ENCODE measurements around the gene KLHL6. TPM values are rescaled to one million over a fixed set of nuclear protein-coding genes. Genes with fewer than 3 reads are reported as not detected.
"Not testable (repeated sequence)": the region's sequence is repeated elsewhere in the genome, so short reads cannot be mapped to it uniquely, and the experiment has no call there.

KLHL6 gene
- total RNA-seq, 2 donors from 2014 or later, result 0.33 to 0.40 TPM

DNA sequence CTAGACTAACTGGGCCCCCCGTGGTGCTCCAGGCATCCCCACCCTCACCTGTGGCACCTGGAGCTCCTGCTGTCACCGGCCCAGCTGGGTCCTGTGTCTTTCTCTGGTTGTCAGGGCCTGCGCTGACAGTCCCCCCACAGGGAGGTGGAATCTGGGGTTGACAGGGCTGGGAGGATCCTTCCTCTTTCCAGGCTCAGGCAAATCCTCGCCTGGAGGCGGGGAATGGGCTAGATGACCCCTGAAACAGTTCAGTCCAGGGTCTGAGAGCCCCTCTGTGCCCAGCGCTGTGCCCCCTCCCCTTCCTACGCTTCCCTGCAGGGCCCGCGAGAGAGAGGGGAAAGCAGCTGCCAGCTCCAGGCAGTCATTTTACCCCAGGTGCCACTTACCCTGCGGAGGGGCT is 77.0 kb downstream of the KLHL6 start:
- no peaks in the 10 kb centered on the region for H3K36me3 ChIP-seq (ENCODE audit: control insufficient read depth, insufficient read depth, low read length)
- no peak overlapping the region for H3K9ac ChIP-seq (ENCODE audit: extremely low read depth, low read length, poor library complexity, severe bottlenecking)
- no peaks in the 10 kb centered on the region for H3K27me3 ChIP-seq (ENCODE audit: control insufficient read depth, insufficient read depth, low read length, poor library complexity, severe bottlenecking)
- Mint-ChIP-seq H3K4me1 (peaks cover 15% of the 10 kb centered on the region), H3K9me3 (no peaks in the 10 kb centered on the region), H3K36me3 (ENCODE audit: low read depth) (no peaks in the 10 kb centered on the region), H3K27me3 (ENCODE audit: insufficient read depth) (no peaks in the 10 kb centered on the region), H3K4me3 (no peak overlapping the region), H3K27ac (no peak overlapping the region)
- H3K4me1 ChIP-seq (ENCODE audit: control insufficient read depth, insufficient read depth, low read length), result peaks cover 9% of the 10 kb centered on the region
- no peak overlapping the region for H3K27ac ChIP-seq (ENCODE audit: low read depth, low read length)
- 91 to 100% methylated on average over 2 to 10 of the region's 10 CpGs for WGBS, 2 experiments (ENCODE audit: insufficient coverage in 1 of 2, insufficient read length in 1 of 2)
- TF ChIP-seq, protein P1, sequence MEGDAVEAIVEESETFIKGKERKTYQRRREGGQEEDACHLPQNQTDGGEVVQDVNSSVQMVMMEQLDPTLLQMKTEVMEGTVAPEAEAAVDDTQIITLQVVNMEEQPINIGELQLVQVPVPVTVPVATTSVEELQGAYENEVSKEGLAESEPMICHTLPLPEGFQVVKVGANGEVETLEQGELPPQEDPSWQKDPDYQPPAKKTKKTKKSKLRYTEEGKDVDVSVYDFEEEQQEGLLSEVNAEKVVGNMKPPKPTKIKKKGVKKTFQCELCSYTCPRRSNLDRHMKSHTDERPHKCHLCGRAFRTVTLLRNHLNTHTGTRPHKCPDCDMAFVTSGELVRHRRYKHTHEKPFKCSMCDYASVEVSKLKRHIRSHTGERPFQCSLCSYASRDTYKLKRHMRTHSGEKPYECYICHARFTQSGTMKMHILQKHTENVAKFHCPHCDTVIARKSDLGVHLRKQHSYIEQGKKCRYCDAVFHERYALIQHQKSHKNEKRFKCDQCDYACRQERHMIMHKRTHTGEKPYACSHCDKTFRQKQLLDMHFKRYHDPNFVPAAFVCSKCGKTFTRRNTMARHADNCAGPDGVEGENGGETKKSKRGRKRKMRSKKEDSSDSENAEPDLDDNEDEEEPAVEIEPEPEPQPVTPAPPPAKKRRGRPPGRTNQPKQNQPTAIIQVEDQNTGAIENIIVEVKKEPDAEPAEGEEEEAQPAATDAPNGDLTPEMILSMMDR (conservative IDR thresholded peaks at IDR 0.05), result no peak
- H3K4me3 ChIP-seq (ENCODE audit: low read length), result no peak overlapping the region
- no peaks in the 10 kb centered on the region for H3K9me3 ChIP-seq (ENCODE audit: control insufficient read depth, low read length)
- peak; percentile 44 for DNase-seq

DNA sequence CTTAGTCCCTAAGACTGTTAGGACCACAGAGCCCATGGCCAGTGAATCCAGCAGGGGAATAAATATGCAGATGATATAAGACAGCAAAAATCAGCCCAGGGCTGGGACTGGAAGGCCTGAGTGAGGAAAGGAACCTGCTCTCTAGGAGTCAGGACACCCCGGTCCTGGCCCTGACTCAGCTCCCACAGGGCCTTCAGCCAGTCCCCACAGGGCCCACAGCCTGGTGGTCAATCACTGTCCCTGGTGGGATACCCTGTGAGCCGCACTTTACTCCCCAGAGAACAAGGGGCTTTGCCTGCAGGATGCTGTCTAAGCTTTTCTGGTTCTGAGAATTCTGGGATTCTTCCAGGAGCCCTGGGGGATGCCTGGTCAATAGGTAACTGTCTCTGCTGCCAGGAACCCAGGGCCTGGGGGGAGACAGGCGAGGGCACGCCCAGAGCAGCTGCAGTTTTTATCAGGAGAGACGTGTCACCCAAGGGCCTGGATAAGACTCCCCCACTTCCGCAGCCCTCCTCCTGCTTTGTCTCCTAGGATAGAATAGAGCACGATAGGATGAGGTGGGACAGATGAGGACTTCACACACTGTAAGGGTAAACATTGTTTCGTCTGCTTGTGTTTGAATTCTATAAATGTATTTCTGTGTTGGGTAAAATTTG is 77.6 kb downstream of the KLHL6 start:
- WGBS, 2 experiments (ENCODE audit: insufficient coverage in 1 of 2, insufficient read length in 1 of 2), result 71 to 79% methylated on average over 4 to 8 of the region's 8 CpGs
- H3K27ac Mint-ChIP-seq, result peak overlapping the region; percentile 52
- peak; percentile 43 for DNase-seq
- H3K4me3 Mint-ChIP-seq, result no peak overlapping the region
- Histone ChIP-seq H3K4me1 (ENCODE audit: control insufficient read depth, insufficient read depth, low read length) (peaks cover 9% of the 10 kb centered on the region), H3K27me3 (ENCODE audit: control insufficient read depth, insufficient read depth, low read length, poor library complexity, severe bottlenecking) (no peaks in the 10 kb centered on the region), H3K9me3 (ENCODE audit: control insufficient read depth, low read length) (no peaks in the 10 kb centered on the region), H3K27ac (ENCODE audit: low read depth, low read length) (no peak overlapping the region), H3K36me3 (ENCODE audit: control insufficient read depth, insufficient read depth, low read length) (no peaks in the 10 kb centered on the region), H3K9ac (ENCODE audit: extremely low read depth, low read length, poor library complexity, severe bottlenecking) (no peak overlapping the region), H3K4me3 (ENCODE audit: low read length) (no peak overlapping the region)
- H3K27me3 Mint-ChIP-seq (ENCODE audit: insufficient read depth), result no peaks in the 10 kb centered on the region
- no peaks in the 10 kb centered on the region for H3K36me3 Mint-ChIP-seq (ENCODE audit: low read depth)
- peaks cover 15% of the 10 kb centered on the region for H3K4me1 Mint-ChIP-seq
- TF ChIP-seq, protein P1 (conservative IDR thresholded peaks at IDR 0.05), result no peak
- H3K9me3 Mint-ChIP-seq, result no peaks in the 10 kb centered on the region

DNA sequence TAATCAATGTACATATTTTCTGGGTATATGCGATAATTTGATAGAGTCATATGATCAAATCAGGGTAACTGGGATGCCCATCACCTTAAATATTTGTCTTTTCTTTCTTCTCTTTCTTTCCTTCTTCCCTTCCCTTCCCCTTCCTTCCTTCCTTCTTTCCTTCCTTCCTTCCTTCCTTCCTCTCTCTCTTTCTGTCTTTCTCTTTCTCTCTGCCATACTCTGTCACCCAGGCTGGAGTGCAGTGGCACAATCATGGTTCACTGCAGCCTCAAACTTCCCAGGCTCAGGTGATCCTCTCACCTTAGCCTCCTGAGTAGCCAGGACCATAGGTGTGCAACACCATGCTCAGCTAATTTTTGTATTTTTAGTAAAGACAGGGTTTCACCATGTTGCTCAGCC is 79.7 kb downstream of the KLHL6 start:
- H3K27ac ChIP-seq (ENCODE audit: low read depth, low read length); H3K4me1 ChIP-seq (ENCODE audit: control insufficient read depth, insufficient read depth, low read length); H3K36me3 Mint-ChIP-seq (ENCODE audit: low read depth); H3K9ac ChIP-seq (ENCODE audit: extremely low read depth, low read length, poor library complexity, severe bottlenecking); H3K9me3 Mint-ChIP-seq; H3K4me3 ChIP-seq (ENCODE audit: low read length); H3K9me3 ChIP-seq (ENCODE audit: control insufficient read depth, low read length); H3K36me3 ChIP-seq (ENCODE audit: control insufficient read depth, insufficient read depth, low read length); H3K27me3 ChIP-seq (ENCODE audit: control insufficient read depth, insufficient read depth, low read length, poor library complexity, severe bottlenecking); H3K27me3 Mint-ChIP-seq (ENCODE audit: insufficient read depth); H3K27ac Mint-ChIP-seq; H3K4me3 Mint-ChIP-seq: not testable (repeated sequence)
- DNase-seq, result peak; percentile 13
- peaks cover 21% of the 10 kb centered on the region for H3K4me1 Mint-ChIP-seq
- WGBS, 2 experiments (ENCODE audit: insufficient coverage in 1 of 2, insufficient read length in 1 of 2), result 100% methylated on average over 1 of the region's 1 CpG; no CpG with 5 or more reads in 1 of the 2 experiments
